Measurements from ENCODE around the gene BCAS1.

The BCAS1 gene

GRCh38 chr20:53911301-53911700 lies 159.1 kb downstream of the BCAS1 start:
- TF ChIP-seq, protein P1, sequence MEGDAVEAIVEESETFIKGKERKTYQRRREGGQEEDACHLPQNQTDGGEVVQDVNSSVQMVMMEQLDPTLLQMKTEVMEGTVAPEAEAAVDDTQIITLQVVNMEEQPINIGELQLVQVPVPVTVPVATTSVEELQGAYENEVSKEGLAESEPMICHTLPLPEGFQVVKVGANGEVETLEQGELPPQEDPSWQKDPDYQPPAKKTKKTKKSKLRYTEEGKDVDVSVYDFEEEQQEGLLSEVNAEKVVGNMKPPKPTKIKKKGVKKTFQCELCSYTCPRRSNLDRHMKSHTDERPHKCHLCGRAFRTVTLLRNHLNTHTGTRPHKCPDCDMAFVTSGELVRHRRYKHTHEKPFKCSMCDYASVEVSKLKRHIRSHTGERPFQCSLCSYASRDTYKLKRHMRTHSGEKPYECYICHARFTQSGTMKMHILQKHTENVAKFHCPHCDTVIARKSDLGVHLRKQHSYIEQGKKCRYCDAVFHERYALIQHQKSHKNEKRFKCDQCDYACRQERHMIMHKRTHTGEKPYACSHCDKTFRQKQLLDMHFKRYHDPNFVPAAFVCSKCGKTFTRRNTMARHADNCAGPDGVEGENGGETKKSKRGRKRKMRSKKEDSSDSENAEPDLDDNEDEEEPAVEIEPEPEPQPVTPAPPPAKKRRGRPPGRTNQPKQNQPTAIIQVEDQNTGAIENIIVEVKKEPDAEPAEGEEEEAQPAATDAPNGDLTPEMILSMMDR (IDR thresholded peaks at IDR 0.05; ENCODE audit: low read depth, low read length), result no peak
- no peak for DNase-seq (ENCODE audit: low read depth in 2 of 2)
- no peak overlapping the region for H3K4me3 ChIP-seq (replicated peaks in 1 of 2; ENCODE audit: low read depth in 2 of 2, low read length in 2 of 2)

DNA sequence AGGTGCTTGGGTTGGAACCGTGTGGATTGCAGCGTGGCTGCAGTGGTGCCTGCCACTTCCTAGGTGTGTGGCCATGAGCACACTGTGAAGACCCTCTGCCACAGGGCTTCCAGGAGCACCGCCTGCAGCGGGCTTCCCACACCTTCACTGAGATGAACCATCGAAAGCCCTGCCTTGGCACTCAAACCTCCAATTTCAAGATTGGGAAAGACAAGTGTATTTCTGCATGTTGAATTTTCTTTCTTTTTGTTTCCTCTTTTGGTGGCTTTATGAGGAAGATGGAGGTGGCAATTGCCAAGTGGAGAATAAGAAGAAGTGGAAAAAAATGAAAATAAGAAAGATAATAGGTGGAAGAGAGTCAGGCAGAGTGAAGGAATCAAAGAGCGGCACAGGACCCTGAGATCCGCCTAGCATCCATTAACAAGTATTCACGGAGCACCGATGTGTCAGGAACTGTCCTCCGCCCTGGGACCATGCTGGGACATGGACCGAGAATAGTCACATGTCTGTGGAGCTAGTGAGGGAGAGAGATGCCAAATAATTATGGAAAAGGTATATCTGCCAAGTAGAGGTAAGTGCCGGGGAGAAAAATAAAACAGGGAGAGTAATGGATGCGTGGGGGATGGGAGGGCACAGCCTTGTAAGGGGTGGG lies 159.9 kb downstream of the BCAS1 start:
- H3K4me3 ChIP-seq (replicated peaks in 1 of 2; ENCODE audit: low read depth in 2 of 2, low read length in 2 of 2), result no peak overlapping the region
- TF ChIP-seq, protein P1 (IDR thresholded peaks at IDR 0.05; ENCODE audit: low read depth, low read length), result no peak
- DNase-seq (ENCODE audit: low read depth in 2 of 2), result no peak

DNA sequence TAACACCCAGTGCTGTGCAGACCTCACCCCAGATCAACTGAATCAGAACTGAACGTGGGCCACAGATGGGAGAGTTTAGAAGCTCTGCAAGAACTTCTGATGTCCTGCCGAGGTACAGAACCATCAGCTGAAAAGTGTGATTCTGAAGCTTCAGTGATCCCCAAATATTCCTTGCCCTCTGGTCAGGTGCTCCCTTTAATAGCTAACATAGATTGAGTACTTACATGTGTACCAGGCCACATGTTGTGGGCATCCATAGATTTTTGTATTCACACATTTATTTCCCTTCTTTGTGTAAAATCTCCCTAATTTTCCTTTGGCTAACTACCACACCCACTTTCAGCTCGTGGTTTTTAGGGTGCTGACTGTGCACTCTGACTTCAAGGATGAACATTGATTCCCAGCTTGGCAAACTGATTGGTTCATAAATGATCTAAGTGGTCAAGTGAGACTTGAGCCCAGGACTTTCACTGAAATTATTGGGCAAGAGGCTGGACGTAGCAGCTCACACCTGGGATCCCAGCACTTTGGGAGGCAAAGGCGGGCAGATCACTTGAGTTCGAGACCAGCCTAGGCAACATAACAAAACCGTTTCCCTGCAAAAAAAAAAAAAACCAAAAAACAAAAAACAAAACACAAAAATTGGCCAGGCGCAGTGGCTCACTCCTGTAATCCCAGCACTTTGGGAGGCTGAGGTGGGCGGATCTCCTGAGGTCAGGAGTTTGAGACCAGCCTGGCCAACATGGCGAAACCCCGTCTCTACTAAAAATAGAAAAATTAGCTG lies 162.2 kb downstream of the BCAS1 start:
- no peak for DNase-seq (ENCODE audit: low read depth in 2 of 2)
- TF ChIP-seq, protein P1 (IDR thresholded peaks at IDR 0.05; ENCODE audit: low read depth, low read length), result no peak
- H3K4me3 ChIP-seq (replicated peaks in 1 of 2; ENCODE audit: low read depth in 2 of 2, low read length in 2 of 2), result no peak overlapping the region

DNA sequence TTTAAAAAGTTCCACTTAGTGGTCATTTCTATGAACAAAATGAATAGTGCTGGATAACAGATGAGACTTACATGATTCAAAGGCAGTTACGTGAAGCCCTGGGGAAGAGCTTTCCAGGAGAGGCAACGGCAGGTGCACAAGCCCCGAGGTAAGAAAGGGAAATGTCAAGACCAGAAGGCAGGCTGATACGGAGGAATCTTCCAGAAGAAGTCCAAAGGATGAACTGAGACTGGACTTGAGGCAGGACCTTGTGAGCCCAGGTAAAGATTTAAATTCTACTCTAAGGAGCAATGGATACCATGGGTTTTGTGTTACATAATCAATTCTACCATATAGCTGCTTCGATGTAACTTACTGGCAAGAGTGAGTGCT lies 164.6 kb downstream of the BCAS1 start:
- H3K4me3 ChIP-seq (replicated peaks in 1 of 2; ENCODE audit: low read depth in 2 of 2, low read length in 2 of 2), result no peak overlapping the region
- DNase-seq (ENCODE audit: low read depth in 2 of 2), result no peak
- TF ChIP-seq, protein P1 (IDR thresholded peaks at IDR 0.05; ENCODE audit: low read depth, low read length), result no peak

DNA sequence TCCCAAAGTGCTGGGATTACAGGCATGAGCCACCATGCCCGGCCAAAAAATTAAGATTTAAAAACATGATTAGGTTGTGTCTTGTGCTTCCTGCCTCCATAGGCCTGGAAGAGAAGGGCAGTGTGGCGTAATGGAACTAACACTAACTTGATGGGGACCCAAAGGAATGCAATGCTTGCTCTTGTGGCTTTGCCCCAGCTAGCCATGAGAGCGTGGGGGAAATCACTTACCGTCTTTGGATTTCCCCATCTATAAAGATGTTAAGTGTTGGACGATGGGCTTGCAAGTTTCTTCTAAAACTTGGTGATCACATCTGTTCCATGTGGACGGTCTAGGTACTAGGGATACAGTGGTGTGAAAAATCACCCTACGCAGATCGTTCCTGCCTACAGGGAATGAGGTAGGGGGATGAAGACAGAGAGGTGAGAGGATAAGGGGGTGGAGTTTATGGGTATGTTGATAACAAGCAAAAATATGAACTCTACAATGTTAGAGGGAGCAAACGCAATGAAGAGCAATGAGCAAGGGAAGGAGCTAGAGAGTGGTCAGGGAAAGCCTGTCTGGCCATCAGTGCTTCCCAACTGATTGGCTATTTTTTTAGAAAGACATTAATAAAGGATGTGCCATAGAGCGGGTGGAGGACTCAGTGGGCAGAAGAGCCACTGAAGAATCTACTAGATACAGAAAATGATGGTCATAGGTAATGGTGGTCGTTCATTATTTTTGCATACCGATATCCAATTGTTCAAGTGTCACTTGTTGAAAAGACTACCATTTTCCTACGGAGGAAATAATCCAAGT lies 165.2 kb downstream of the BCAS1 start:
- no peak overlapping the region for H3K4me3 ChIP-seq (replicated peaks in 1 of 2; ENCODE audit: low read depth in 2 of 2, low read length in 2 of 2)
- DNase-seq (ENCODE audit: low read depth in 2 of 2), result no peak
- TF ChIP-seq, protein P1 (IDR thresholded peaks at IDR 0.05; ENCODE audit: low read depth, low read length), result no peak

GRCh38 chr20:53904261-53904660 lies 166.1 kb downstream of the BCAS1 start:
- H3K4me3 ChIP-seq (replicated peaks in 1 of 2; ENCODE audit: low read depth in 2 of 2, low read length in 2 of 2), result no peak overlapping the region
- DNase-seq (ENCODE audit: low read depth in 2 of 2), result no peak
- TF ChIP-seq, protein P1 (IDR thresholded peaks at IDR 0.05; ENCODE audit: low read depth, low read length), result no peak

All from cardiac fibroblast (primary cell).